PFSK-1 (cell line): Measurements from ENCODE around the gene ALX4.

ENCODE experiments used
- POLR2AphosphoS5 ChIP-seq: IDR thresholded peaks from 2 replicates; pipeline ENCODE4 v1.6.1; 2012; ENCODE audit warnings: low read depth, mild to moderate bottlenecking, control low read depth, low read length, moderate library complexity
- SIN3A ChIP-seq: IDR thresholded peaks from 2 replicates; pipeline ENCODE4 v1.6.1; 2012; ENCODE audit warnings: mild to moderate bottlenecking, low read length, moderate library complexity, borderline replicate concordance; ENCODE audit not compliant: insufficient read depth
- TF ChIP-seq, protein P1 (sequence below), 2 experiments: IDR thresholded peaks; 2 replicates each; pipeline versions ENCODE4 v1.6.1 to v1.8.0; 2011 to 2012; ENCODE audit warnings: low read depth in 2 of 2, low read length in 2 of 2, control low read depth in 1 of 2, inconsistent platforms in 1 of 2, mild to moderate bottlenecking in 1 of 2, moderate library complexity in 1 of 2; ENCODE audit not compliant: insufficient read depth in 1 of 2

DNA sequence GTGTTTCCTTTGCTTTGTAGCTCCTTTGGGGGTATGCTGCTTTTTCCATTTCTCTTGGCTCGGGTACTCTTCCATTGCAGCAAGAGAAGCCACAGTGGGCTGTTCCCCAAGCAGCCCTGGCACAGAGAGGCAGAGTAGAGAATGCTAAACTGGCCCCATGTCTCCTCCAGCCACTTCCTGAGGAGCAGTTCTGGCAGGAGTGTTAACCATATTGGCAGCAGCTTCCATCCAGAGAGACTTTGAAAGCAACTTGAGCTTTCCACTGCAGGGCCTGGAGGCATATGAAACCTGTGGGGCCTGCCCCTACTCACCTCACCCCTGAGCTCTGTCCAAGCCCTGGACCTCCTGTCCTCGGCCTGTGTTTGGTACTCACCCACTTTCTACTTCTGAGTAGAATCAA, 61.8 kb downstream of the ALX4 start:
- TF ChIP-seq POLR2AphosphoS5 (no peak), SIN3A (no peak)
- TF ChIP-seq, protein P1, sequence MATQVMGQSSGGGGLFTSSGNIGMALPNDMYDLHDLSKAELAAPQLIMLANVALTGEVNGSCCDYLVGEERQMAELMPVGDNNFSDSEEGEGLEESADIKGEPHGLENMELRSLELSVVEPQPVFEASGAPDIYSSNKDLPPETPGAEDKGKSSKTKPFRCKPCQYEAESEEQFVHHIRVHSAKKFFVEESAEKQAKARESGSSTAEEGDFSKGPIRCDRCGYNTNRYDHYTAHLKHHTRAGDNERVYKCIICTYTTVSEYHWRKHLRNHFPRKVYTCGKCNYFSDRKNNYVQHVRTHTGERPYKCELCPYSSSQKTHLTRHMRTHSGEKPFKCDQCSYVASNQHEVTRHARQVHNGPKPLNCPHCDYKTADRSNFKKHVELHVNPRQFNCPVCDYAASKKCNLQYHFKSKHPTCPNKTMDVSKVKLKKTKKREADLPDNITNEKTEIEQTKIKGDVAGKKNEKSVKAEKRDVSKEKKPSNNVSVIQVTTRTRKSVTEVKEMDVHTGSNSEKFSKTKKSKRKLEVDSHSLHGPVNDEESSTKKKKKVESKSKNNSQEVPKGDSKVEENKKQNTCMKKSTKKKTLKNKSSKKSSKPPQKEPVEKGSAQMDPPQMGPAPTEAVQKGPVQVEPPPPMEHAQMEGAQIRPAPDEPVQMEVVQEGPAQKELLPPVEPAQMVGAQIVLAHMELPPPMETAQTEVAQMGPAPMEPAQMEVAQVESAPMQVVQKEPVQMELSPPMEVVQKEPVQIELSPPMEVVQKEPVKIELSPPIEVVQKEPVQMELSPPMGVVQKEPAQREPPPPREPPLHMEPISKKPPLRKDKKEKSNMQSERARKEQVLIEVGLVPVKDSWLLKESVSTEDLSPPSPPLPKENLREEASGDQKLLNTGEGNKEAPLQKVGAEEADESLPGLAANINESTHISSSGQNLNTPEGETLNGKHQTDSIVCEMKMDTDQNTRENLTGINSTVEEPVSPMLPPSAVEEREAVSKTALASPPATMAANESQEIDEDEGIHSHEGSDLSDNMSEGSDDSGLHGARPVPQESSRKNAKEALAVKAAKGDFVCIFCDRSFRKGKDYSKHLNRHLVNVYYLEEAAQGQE (IDR thresholded peaks at IDR 0.05; ENCODE audit: insufficient read depth in 1 of 2, low read depth in 2 of 2, low read length in 2 of 2): no peak
